ENCODE measurements around the gene NLRP12. TPM values are rescaled to one million over a fixed set of nuclear protein-coding genes. Genes with fewer than 3 reads are reported as not detected.

The NLRP12 gene
- total RNA-seq, 4 donors from 2014 or later = 0.04 to 0.23 TPM; not detected in 2

- WGBS, 2 donors = 42 to 47% methylated on average over 7 of the region's 7 CpGs
- intact Hi-C loops (cut with DNase I; ENCODE audit: low total_unique reads) = no loop called here
- DNase-seq (ENCODE audit: low spot score in 2 of 2) = no peak
- H3K4me3 ChIP-seq (ENCODE audit: low read depth, poor library complexity, severe bottlenecking) = no peak overlapping the region
- no peak for TF ChIP-seq POLR2A (IDR thresholded peaks at IDR 0.05)
- no peak for TF ChIP-seq CTCF (IDR thresholded peaks at IDR 0.05)
These were observed 11.8 kb downstream of the NLRP12 start for GRCh38 chr19:53812335-53812734.

- no peak for TF ChIP-seq POLR2A (IDR thresholded peaks at IDR 0.05)
- no peak for TF ChIP-seq CTCF (IDR thresholded peaks at IDR 0.05)
- H3K4me3 ChIP-seq (ENCODE audit: low read depth, poor library complexity, severe bottlenecking) = no peak overlapping the region
- intact Hi-C loops (cut with DNase I; ENCODE audit: low total_unique reads) = no loop called here
- 90 to 91% methylated on average over 19 to 21 of the region's 21 CpGs for WGBS, 2 donors
- no peak for DNase-seq (ENCODE audit: low spot score in 2 of 2)
These were observed 13.2 kb downstream of the NLRP12 start for GRCh38 chr19:53810891-53811290.

- intact Hi-C loops (cut with DNase I; ENCODE audit: low total_unique reads) = no loop called here
- no peak overlapping the region for H3K4me3 ChIP-seq (ENCODE audit: low read depth, poor library complexity, severe bottlenecking)
- DNase-seq (ENCODE audit: low spot score in 2 of 2) = no peak
- WGBS, 2 donors = 75 to 76% methylated on average over 12 to 13 of the region's 13 CpGs
- TF ChIP-seq CTCF (IDR thresholded peaks at IDR 0.05) (no peak), POLR2A (IDR thresholded peaks at IDR 0.05) (no peak)
These were observed 13.9 kb downstream of the NLRP12 start for GRCh38 chr19:53810187-53810546.

- no peak for TF ChIP-seq CTCF (IDR thresholded peaks at IDR 0.05)
- no peak for TF ChIP-seq POLR2A (IDR thresholded peaks at IDR 0.05)
- no peak overlapping the region for H3K4me3 ChIP-seq (ENCODE audit: low read depth, poor library complexity, severe bottlenecking)
- WGBS, 2 donors = 75 to 84% methylated on average over 26 to 28 of the region's 28 CpGs
- intact Hi-C loops (cut with DNase I; ENCODE audit: low total_unique reads) = no loop called here
- DNase-seq (ENCODE audit: low spot score in 2 of 2) = no peak
These were observed 14.5 kb downstream of the NLRP12 start for GRCh38 chr19:53809518-53810186.

- no peak overlapping the region for H3K4me3 ChIP-seq (ENCODE audit: low read depth, poor library complexity, severe bottlenecking)
- intact Hi-C loops (cut with DNase I; ENCODE audit: low total_unique reads) = no loop called here
- WGBS, 2 donors = 22 to 23% methylated on average over 5 of the region's 5 CpGs
- TF ChIP-seq CTCF (IDR thresholded peaks at IDR 0.05) = no peak
- no peak for TF ChIP-seq POLR2A (IDR thresholded peaks at IDR 0.05)
- DNase-seq (ENCODE audit: low spot score in 2 of 2) = no peak
These were observed 15.4 kb downstream of the NLRP12 start for GRCh38 chr19:53808710-53809125.

GRCh38 chr19:53801257-53801656, 22.9 kb downstream of the NLRP12 start:
- TF ChIP-seq POLR2A (IDR thresholded peaks at IDR 0.05) (no peak), CTCF (IDR thresholded peaks at IDR 0.05) (no peak)
- no peak for DNase-seq (ENCODE audit: low spot score in 2 of 2)
- 88 to 90% methylated on average over 9 of the region's 9 CpGs for WGBS, 2 donors
- intact Hi-C loops (cut with DNase I; ENCODE audit: low total_unique reads) = no loop called here
- no peak overlapping the region for H3K4me3 ChIP-seq (ENCODE audit: low read depth, poor library complexity, severe bottlenecking)

All from lower leg skin (tissue), 4 donors.